Right lobe of liver (tissue), 4 donors: Measurements from ENCODE around the gene JCAD.

Source experiments
- CTCF ChIP-seq, 4 donors: fragments of 200-600 bp in 3 of 4; fragments of 450-650 bp in 1 of 4; IDR thresholded peaks; one replicate each; pipeline versions ENCODE4 v1.5.1 to v1.8.0; 2016 to 2022; ENCODE audit warnings: antibody characterized with exemption in 4 of 4, mild to moderate bottlenecking in 2 of 4
- POLR2A ChIP-seq: fragments of 450-650 bp; IDR thresholded peaks from one replicate; pipeline ENCODE4 v1.6.1; 2017; ENCODE audit warnings: antibody characterized with exemption, mild to moderate bottlenecking
- donor health status: DM: no; HTN: no; CAD: no.
- donor health status: DM: no; HTN: no; CAD: no.
- donor health status: DM: no; HTN: yes; CAD: no.

GRCh38 chr10:30026578-30026977 is 32.8 kb downstream of the JCAD start:
- no peak for TF ChIP-seq POLR2A
- no peak for TF ChIP-seq CTCF (IDR thresholded peaks at IDR 0.05)
